Testis (tissue), 3 donors: ENCODE data around the gene PROSER2. TPM values are rescaled to one million over a fixed set of nuclear protein-coding genes. Genes with fewer than 3 reads are reported as not detected.

Experiments used
- DNase-seq: peaks from one replicate; pipeline ENCODE4 v3.0.0-alpha.2; 2019
- H3K27ac ChIP-seq, 2 donors: fragments of 200-600 bp; sonication (generic); one replicate each; pipeline ENCODE4 v1.5.1; 2019
- H3K27me3 ChIP-seq: fragments of 200-600 bp; sonication (generic); one replicate; pipeline ENCODE4 v1.5.1; 2019
- H3K36me3 ChIP-seq: fragments of 200-600 bp; sonication (generic); one replicate; pipeline ENCODE4 v1.5.1; 2017; ENCODE audit warnings: low read depth; ENCODE audit errors: missing control alignments
- H3K4me1 ChIP-seq: fragments of 200-600 bp; sonication (generic); one replicate; pipeline ENCODE4 v1.5.1; 2019
- H3K4me3 ChIP-seq, 2 donors: fragments of 200-600 bp; sonication (generic); one replicate each; pipeline ENCODE4 v1.5.1; 2017 to 2019
- H3K9me3 ChIP-seq: fragments of 200-600 bp; sonication (generic); one replicate; pipeline ENCODE4 v1.5.1; 2017
- POLR2A ChIP-seq: fragments of 450-650 bp; IDR thresholded peaks from one replicate; pipeline ENCODE4 v1.6.1; 2017; ENCODE audit warnings: antibody characterized with exemption, mild to moderate bottlenecking, moderate library complexity
- WGBS, 2 donors: methylation state at CpG; one replicate each; pipeline ENCODE4 v1.1.5; 2018; 5-methylcytosine and 5-hydroxymethylcytosine counted together
- intact Hi-C: fragments of 100-400 bp; cut with DNase I; formaldehyde crosslinking; loops from one replicate; pipeline ENCODE4 v1.15.1; 2023; ENCODE audit warnings: low total_unique reads
- polyA plus RNA-seq: library from polyadenylated mRNA; stranded (reverse); fragments of 350-450 nt; fragmentation: Illumina TruSeq; extraction: RNeasy Lipid Tissue Mini Kit (QIAGEN cat#74804); gene quantifications from one replicate; pipeline ENCODE4 v1.2.3, GENCODE V29; 2014; ENCODE audit warnings: low read depth, low replicate concordance; ENCODE audit not compliant: insufficient read depth
- total RNA-seq, 2 donors: library from RNA; depleted of rRNA; stranded (reverse); fragments of >200 nt; gene quantifications; one replicate each; pipeline ENCODE4 v1.2.3, GENCODE V29; 2016
- TF ChIP-seq, protein P1 (sequence below), 3 experiments: fragments of 450-650 bp in 2 of 3; fragments of 200-600 bp in 1 of 3; sonication (generic) in 1 of 3; IDR thresholded peaks; one replicate each; pipeline ENCODE4 v1.5.1; 2016 to 2019; ENCODE audit warnings: antibody characterized with exemption in 3 of 3, mild to moderate bottlenecking in 2 of 3, moderate library complexity in 1 of 3

Gene PROSER2
- total and polyA plus RNA-seq, 3 donors from 2014 or later: 7.8 to 21.4 (median 15.6) TPM

DNA sequence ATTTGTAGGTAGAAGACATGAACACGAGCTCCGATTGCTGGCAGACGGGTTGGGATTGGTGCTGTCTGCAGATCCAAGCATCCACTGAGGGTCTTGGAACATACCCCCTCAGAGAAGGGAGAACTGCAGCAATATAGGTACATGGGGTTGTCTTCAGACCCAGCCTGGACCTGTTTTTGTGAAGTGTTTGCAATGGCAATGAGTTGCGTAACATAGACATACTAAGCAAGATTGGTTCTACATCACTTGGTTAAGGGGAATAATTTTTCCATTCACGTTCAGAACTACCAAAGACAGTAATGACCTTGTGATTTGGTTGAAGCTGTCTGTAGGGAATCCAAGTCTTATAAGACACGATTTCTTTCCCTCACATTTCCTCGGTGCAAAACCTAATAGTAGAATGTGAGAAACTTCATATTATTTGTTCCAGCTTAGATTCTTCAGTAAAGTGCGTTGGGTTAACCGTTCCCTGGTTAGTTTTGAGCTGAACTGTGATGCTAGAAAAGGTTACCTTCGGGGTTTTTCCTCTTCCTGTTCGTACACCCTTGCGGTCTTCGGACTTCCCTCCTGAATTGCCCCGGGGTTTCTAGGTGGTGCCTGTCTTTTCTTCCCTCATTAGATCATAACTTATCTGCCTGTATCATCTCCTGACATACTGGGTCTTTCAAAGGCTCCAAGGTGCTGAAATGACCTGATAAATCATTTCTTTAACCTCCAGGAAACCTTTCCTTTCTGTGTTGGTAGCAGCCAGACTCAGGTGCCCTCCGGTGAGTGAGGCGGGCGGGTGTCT lies 14.4 kb downstream of the PROSER2 start:
- TF ChIP-seq POLR2A: no peak
- TF ChIP-seq, protein P1, sequence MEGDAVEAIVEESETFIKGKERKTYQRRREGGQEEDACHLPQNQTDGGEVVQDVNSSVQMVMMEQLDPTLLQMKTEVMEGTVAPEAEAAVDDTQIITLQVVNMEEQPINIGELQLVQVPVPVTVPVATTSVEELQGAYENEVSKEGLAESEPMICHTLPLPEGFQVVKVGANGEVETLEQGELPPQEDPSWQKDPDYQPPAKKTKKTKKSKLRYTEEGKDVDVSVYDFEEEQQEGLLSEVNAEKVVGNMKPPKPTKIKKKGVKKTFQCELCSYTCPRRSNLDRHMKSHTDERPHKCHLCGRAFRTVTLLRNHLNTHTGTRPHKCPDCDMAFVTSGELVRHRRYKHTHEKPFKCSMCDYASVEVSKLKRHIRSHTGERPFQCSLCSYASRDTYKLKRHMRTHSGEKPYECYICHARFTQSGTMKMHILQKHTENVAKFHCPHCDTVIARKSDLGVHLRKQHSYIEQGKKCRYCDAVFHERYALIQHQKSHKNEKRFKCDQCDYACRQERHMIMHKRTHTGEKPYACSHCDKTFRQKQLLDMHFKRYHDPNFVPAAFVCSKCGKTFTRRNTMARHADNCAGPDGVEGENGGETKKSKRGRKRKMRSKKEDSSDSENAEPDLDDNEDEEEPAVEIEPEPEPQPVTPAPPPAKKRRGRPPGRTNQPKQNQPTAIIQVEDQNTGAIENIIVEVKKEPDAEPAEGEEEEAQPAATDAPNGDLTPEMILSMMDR (IDR thresholded peaks at IDR 0.05): no peak
- DNase-seq: no peak
- Histone ChIP-seq H3K4me3 (no peak overlapping the region), H3K9me3 (no peaks in the 10 kb centered on the region), H3K36me3 (no peaks in the 10 kb centered on the region), H3K4me1 (no peaks in the 10 kb centered on the region), H3K27me3 (no peaks in the 10 kb centered on the region), H3K27ac (no peak overlapping the region)
- intact Hi-C loops: no loop called here
- 85 to 87% methylated on average over 17 of the region's 17 CpGs for WGBS, 2 donors

DNA sequence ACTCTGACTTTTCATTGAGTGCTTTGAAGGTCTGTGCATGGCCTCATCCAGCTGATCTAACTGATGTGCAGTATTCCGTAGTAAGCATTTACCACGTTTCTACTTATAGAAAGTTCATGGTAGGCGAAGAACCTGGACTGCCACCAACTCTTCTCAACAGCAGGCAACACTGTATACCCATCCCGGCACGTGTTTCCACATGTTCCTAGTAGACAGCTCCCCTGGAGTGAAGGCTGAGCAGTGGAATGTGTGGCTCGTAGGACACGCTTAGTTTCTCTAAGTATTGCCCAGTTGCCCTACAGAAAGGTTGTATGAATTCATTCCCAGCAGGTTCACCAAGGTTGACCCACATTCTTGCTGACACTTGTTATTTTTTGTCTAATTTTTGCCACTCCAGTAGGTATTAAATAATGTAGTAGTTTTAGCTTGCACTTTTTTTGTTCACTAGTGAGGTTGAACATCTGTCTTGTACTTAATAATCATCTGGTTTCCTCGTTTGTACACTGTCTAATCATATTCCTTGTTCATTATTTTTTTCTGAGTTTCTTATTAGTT lies 15.2 kb downstream of the PROSER2 start:
- 79 to 90% methylated on average over 8 of the region's 8 CpGs for WGBS, 2 donors
- Histone ChIP-seq H3K9me3 (no peaks in the 10 kb centered on the region), H3K27ac (no peak overlapping the region), H3K4me1 (no peaks in the 10 kb centered on the region), H3K4me3 (no peak overlapping the region), H3K27me3 (no peaks in the 10 kb centered on the region), H3K36me3 (no peaks in the 10 kb centered on the region)
- intact Hi-C loops: no loop called here
- DNase-seq: no peak
- TF ChIP-seq POLR2A: no peak
- TF ChIP-seq, protein P1 (IDR thresholded peaks at IDR 0.05): no peak

DNA sequence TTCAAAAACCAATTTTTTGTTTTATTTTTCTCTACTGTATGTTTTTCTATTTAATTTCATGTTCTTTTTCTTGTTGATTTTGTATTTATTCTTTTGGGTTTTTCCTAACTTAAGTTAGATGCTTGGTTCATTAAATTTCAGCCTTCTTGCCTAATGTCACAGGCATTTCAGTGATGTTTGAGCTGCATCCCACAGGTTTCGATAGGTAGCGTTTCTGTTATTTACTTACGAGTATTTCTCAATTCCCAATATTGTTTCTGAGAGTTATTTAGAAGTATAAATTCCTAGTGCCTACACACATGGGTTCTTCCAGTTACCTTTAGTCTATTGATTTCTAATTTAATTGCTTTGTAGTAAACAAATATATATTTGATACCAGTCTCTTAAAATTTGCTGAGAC lies 18.2 kb downstream of the PROSER2 start:
- no peak for DNase-seq
- no peaks in the 10 kb centered on the region for H3K4me1 ChIP-seq
- no peaks in the 10 kb centered on the region for H3K9me3 ChIP-seq
- no peaks in the 10 kb centered on the region for H3K36me3 ChIP-seq
- intact Hi-C loops: no loop called here
- TF ChIP-seq POLR2A: no peak
- WGBS, 2 donors: 94 to 98% methylated on average over 3 of the region's 3 CpGs
- no peaks in the 10 kb centered on the region for H3K27me3 ChIP-seq
- no peak overlapping the region for H3K27ac ChIP-seq
- no peak overlapping the region for H3K4me3 ChIP-seq

DNA sequence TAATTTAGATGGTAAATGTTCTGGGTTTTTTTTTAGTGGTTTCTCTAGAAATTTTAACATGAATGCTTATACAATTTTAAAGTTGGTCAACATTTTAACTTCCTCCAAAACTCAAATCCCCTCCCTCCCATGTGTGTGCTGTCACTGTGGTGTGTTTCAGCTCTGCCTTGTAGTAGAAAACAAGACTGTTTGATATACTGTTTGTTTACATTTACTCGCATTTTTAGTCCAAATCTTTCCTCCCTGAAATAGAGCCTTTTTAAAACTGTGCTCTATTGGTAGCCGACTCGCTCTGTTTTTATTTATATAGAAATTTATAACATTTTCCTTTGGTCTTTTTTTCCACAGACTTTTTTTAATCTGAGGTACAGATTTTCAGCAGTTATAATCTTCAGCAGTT lies 19.3 kb downstream of the PROSER2 start:
- intact Hi-C loops: no loop called here
- Histone ChIP-seq H3K27ac (no peak overlapping the region), H3K9me3 (no peaks in the 10 kb centered on the region), H3K4me1 (no peaks in the 10 kb centered on the region), H3K27me3 (no peaks in the 10 kb centered on the region), H3K4me3 (no peak overlapping the region), H3K36me3 (no peaks in the 10 kb centered on the region)
- TF ChIP-seq, protein P1 (IDR thresholded peaks at IDR 0.05): no peak
- no peak for TF ChIP-seq POLR2A
- WGBS, 2 donors: 84 to 93% methylated on average over 3 of the region's 3 CpGs
- DNase-seq: no peak

DNA sequence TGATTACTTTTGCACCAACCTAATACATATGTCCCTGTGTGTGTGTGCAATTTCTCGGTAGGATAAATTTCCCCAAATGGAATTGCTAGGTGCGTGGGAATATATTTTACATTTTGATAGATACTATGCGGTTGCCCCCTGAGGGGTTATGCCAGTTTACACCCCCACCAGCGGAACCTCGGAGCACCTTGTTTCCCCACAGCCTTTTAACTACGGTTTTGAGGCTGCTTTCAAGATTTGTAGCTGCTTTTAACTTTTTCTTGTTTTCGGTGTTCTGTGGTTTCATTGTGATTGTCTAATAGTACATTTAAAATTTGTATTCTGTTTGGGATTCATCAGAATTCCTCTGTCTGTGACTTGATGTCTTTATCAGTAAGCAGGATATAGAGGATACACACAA lies 22.0 kb downstream of the PROSER2 start:
- H3K4me3 ChIP-seq: no peak overlapping the region
- intact Hi-C loops: no loop called here
- no peak for DNase-seq
- H3K27ac ChIP-seq: no peak overlapping the region
- no peaks in the 10 kb centered on the region for H3K36me3 ChIP-seq
- no peaks in the 10 kb centered on the region for H3K27me3 ChIP-seq
- no peaks in the 10 kb centered on the region for H3K4me1 ChIP-seq
- TF ChIP-seq, protein P1 (IDR thresholded peaks at IDR 0.05): no peak
- TF ChIP-seq POLR2A: no peak
- 90 to 93% methylated on average over 7 of the region's 7 CpGs for WGBS, 2 donors
- H3K9me3 ChIP-seq: no peaks in the 10 kb centered on the region
